Uterus (tissue), 4 donors: ENCODE data around the gene RACGAP1. TPM values are rescaled to one million over a fixed set of nuclear protein-coding genes. Genes with fewer than 3 reads are reported as not detected.

Source experiments
- DNase-seq, 2 donors: peaks; one replicate each; pipeline ENCODE4 v3.0.0-alpha.2; 2019 to 2020
- H3K27ac ChIP-seq, 2 donors: fragments of 200-600 bp; sonication (generic); 1 replicate in 1 of 2; 2 replicates in 1 of 2; pipeline ENCODE4 v1.5.1; 2016 to 2018
- H3K27me3 ChIP-seq, 2 donors: fragments of 200-600 bp; sonication (generic); one replicate each; pipeline ENCODE4 v1.5.1; 2018 to 2019; ENCODE audit warnings: control low read depth in 1 of 2
- H3K36me3 ChIP-seq, 2 donors: fragments of 200-600 bp; sonication (generic); one replicate each; pipeline ENCODE4 v1.5.1; 2019; ENCODE audit warnings: control low read depth in 1 of 2
- H3K4me1 ChIP-seq, 2 donors: fragments of 200-600 bp; sonication (generic); one replicate each; pipeline ENCODE4 v1.5.1; 2018 to 2019; ENCODE audit warnings: control low read depth in 1 of 2
- H3K4me3 ChIP-seq, 2 donors: fragments of 200-600 bp; sonication (generic); 1 replicate in 1 of 2; 2 replicates in 1 of 2; pipeline ENCODE4 v1.5.1; 2018 to 2019; ENCODE audit warnings: mild to moderate bottlenecking in 1 of 2
- H3K9me3 ChIP-seq, 2 donors: fragments of 200-600 bp; sonication (generic); one replicate each; pipeline ENCODE4 v1.5.1; 2019; ENCODE audit warnings: control low read depth in 1 of 2
- CTCF ChIP-seq, 4 experiments: fragments of 200-600 bp in 2 of 4; fragments of 450-650 bp in 2 of 4; sonication (generic) in 2 of 4; IDR thresholded peaks; one replicate each; pipeline ENCODE4 v1.5.1; 2016 to 2019; ENCODE audit warnings: antibody characterized with exemption in 4 of 4, mild to moderate bottlenecking in 2 of 4, moderate library complexity in 1 of 4
- POLR2A ChIP-seq, 2 donors: fragments of 450-650 bp; IDR thresholded peaks; one replicate each; pipeline ENCODE4 v1.6.1; 2016; ENCODE audit warnings: antibody characterized with exemption in 2 of 2, mild to moderate bottlenecking in 1 of 2, moderate library complexity in 1 of 2
- intact Hi-C: fragments of 100-400 bp; cut with DNase I; formaldehyde crosslinking; loops from one replicate; pipeline ENCODE4 v1.15.1; 2023; ENCODE audit warnings: low total_unique reads
- total RNA-seq, 4 donors: library from RNA; depleted of rRNA in 3 of 4; stranded (reverse); fragments of >200 nt in 3 of 4; gene quantifications; one replicate each; pipeline versions ENCODE4 v1.1.0 to v1.2.4, GENCODE V29; 2014 to 2023
- donor health status: DM: yes; HTN: yes; CAD: no.

The RACGAP1 gene, protein sequence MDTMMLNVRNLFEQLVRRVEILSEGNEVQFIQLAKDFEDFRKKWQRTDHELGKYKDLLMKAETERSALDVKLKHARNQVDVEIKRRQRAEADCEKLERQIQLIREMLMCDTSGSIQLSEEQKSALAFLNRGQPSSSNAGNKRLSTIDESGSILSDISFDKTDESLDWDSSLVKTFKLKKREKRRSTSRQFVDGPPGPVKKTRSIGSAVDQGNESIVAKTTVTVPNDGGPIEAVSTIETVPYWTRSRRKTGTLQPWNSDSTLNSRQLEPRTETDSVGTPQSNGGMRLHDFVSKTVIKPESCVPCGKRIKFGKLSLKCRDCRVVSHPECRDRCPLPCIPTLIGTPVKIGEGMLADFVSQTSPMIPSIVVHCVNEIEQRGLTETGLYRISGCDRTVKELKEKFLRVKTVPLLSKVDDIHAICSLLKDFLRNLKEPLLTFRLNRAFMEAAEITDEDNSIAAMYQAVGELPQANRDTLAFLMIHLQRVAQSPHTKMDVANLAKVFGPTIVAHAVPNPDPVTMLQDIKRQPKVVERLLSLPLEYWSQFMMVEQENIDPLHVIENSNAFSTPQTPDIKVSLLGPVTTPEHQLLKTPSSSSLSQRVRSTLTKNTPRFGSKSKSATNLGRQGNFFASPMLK
- total RNA-seq, result 10 to 100 TPM in 1 of 4 donors, 1 to 10 TPM in 3; 8.5 to 57.8 (median 9.3) TPM

DNA sequence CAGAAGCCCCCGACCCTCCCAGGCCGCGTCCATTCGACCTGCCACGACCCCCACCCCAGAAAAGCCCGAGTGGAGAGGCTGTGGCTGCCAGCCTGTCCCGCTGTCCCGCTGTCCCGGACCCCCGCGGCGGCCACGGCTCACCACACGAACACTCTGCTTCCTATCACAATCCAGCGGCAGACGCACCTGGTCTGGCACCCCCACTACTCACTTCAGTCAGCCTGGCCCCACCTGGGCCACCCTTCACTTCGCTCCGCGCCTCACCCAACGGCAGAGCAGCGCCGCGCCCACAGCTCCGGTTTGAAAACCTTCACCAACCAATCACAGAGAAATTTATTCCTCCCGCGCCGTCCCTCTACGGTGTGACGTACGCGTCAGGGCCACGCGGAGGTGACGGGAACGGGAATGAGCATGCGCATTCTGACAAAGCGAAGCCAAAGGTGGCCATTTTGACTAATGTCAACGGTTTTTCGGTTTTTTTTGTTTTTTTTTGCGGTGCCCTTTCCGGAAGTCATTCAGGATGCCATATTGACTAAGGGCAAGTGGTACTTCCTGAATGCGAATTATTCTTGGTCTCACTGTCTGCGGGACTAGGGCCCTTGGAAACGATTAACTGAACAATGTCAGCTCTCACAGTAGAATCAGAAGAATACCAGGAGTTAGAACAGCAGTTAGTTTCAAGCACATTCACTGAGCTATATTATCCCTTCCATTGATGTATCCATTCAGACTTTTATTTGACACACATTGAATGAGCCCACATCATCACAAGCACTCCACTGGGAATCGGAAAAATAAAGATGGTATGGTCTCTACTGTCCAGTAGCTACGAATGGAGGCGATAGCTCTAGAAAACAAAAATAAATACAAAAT, at the start of gene RACGAP1:
RACGAP1 (minus strand) TSS at position 308 of the 873 bp plus-strand sequence. CDS start 8,779 bp downstream, outside the sequence.
- peak; percentile 94 to 97 for DNase-seq
- intact Hi-C loops, result no loop called here

GRCh38 chr12:50073712-50074111, 48.4 kb upstream of the RACGAP1 start:
- no peak for TF ChIP-seq CTCF (IDR thresholded peaks at IDR 0.05)
- TF ChIP-seq POLR2A (IDR thresholded peaks at IDR 0.05), result no peak
- DNase-seq, result no peak

More for the DNA sequence above, at the start of gene RACGAP1:
- Histone ChIP-seq H3K36me3 (no peaks in the 10 kb centered on the region), H3K9me3 (no peaks in the 10 kb centered on the region), H3K27ac (peak within 1 kb of the TSS; percentile 41 to 53), H3K4me3 (peak within 1 kb of the TSS; percentile 53 to 82), H3K4me1 (no peaks in the 10 kb centered on the region), H3K27me3 (no peaks in the 10 kb centered on the region)
- TF ChIP-seq CTCF (IDR thresholded peaks at IDR 0.05) (no peak), POLR2A (IDR thresholded peaks at IDR 0.05) (peak in 1 of 2 donors; percentile 21)

DNA sequence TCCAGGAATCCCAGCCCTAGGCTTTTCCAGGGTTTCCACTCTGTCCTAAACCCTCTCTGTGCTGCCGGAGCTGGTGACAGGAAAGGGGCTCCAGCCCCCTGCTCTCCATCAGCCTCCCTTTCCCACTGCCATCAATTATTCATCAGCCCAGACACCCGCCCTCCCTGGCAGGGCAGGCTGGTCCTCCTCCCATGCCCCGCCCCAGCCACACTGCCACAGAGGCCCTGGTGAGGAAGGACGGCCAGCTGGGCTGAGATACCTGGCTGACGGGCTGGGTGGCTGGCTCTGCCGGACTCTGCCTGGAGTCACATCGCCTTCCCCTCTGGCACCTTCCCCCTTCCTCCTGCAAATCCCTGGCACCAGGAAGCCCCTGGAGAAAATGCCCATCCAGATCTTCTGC, 47.9 kb upstream of the RACGAP1 start:
- intact Hi-C loops, result loop anchor here (10.0 kb wide), 1 partner anchor 102 kb away; no protein-coding TSS in a partner anchor
- H3K27ac ChIP-seq, result no peak overlapping the region

More at GRCh38 chr12:50073712-50074111, 48.4 kb upstream of the RACGAP1 start:
- Histone ChIP-seq H3K36me3 (no peaks in the 10 kb centered on the region), H3K9me3 (no peaks in the 10 kb centered on the region), H3K27ac (no peak overlapping the region), H3K27me3 (no peaks in the 10 kb centered on the region), H3K4me3 (no peak overlapping the region), H3K4me1 (no peaks in the 10 kb centered on the region)
- intact Hi-C loops, result loop anchor here (10.0 kb wide), 1 partner anchor 101 kb away; no protein-coding TSS in a partner anchor

GRCh38 chr12:50072198-50072907, 47.1 kb upstream of the RACGAP1 start:
- TF ChIP-seq POLR2A (IDR thresholded peaks at IDR 0.05) (no peak), CTCF (IDR thresholded peaks at IDR 0.05) (no peak)
- Histone ChIP-seq H3K9me3 (no peaks in the 10 kb centered on the region), H3K27me3 (no peaks in the 10 kb centered on the region), H3K27ac (no peak overlapping the region), H3K4me3 (no peak overlapping the region), H3K4me1 (no peaks in the 10 kb centered on the region), H3K36me3 (no peaks in the 10 kb centered on the region)
- DNase-seq, result no peak
- intact Hi-C loops, result loop anchor here (10.0 kb wide), 1 partner anchor 102 kb away; no protein-coding TSS in a partner anchor

More for the DNA sequence above, 47.9 kb upstream of the RACGAP1 start:
- TF ChIP-seq POLR2A (IDR thresholded peaks at IDR 0.05), result no peak
- TF ChIP-seq CTCF (IDR thresholded peaks at IDR 0.05), result no peak
- DNase-seq, result no peak
- Histone ChIP-seq H3K27me3 (no peaks in the 10 kb centered on the region), H3K4me1 (no peaks in the 10 kb centered on the region), H3K4me3 (no peak overlapping the region), H3K36me3 (no peaks in the 10 kb centered on the region), H3K9me3 (no peaks in the 10 kb centered on the region)
